ENCODE results near the gene GPC6. TPM values are rescaled to one million over a fixed set of nuclear protein-coding genes. Genes with fewer than 3 reads are reported as not detected.

Gene GPC6
- total RNA-seq, 3 donors from 2014 or later (not counting 1 experiment from before 2014, with no cell fraction given): not detected

GRCh38 chr13:94435604-94436226 lies 1209.1 kb downstream of the GPC6 start:
- H3K27me3 Mint-ChIP-seq (ENCODE audit: low read depth in 2 of 2): peaks cover 0 to 10% of the 10 kb centered on the region in 2 donors

GRCh38 chr13:94444826-94445225 lies 1218.2 kb downstream of the GPC6 start:
- intact Hi-C loops (cut with micrococcal nuclease): no loop called here
- ATAC-seq (no peak), DNase-seq (no peak)
- H3K9me3 ChIP-seq (ENCODE audit: control insufficient read depth, insufficient read depth, low read length): no peaks in the 10 kb centered on the region
- H3K36me3 ChIP-seq (ENCODE audit: control insufficient read depth, insufficient read depth, low read length): no peaks in the 10 kb centered on the region
- H3K4me1 ChIP-seq (ENCODE audit: control insufficient read depth, insufficient read depth, low read length): no peaks in the 10 kb centered on the region
- Mint-ChIP-seq H3K4me1 (no peaks in the 10 kb centered on the region), H3K36me3 (no peaks in the 10 kb centered on the region), H3K27me3 (ENCODE audit: low read depth in 2 of 2) (peaks cover 3 to 8% of the 10 kb centered on the region in 2 donors), H3K9me3 (no peaks in the 10 kb centered on the region), H3K27ac (no peak overlapping the region), H3K4me3 (no peak overlapping the region)
- H3K27me3 ChIP-seq (ENCODE audit: control insufficient read depth, insufficient read depth, low read length): no peaks in the 10 kb centered on the region
- H3K27ac ChIP-seq (ENCODE audit: low read length): no peak overlapping the region
- TF ChIP-seq CTCF (IDR thresholded peaks at IDR 0.05): no peak
- no peak overlapping the region for H3K4me3 ChIP-seq (ENCODE audit: low read length)

More at GRCh38 chr13:94435604-94436226, 1209.1 kb downstream of the GPC6 start:
- WGBS (ENCODE audit: insufficient coverage): 100% methylated on average over 1 of the region's 4 CpGs
- peak; percentile 56 for TF ChIP-seq CTCF (IDR thresholded peaks at IDR 0.05)
- Histone ChIP-seq H3K27me3 (ENCODE audit: control insufficient read depth, insufficient read depth, low read length) (no peaks in the 10 kb centered on the region), H3K36me3 (ENCODE audit: control insufficient read depth, insufficient read depth, low read length) (no peaks in the 10 kb centered on the region), H3K9me3 (ENCODE audit: control insufficient read depth, insufficient read depth, low read length) (no peaks in the 10 kb centered on the region), H3K4me1 (ENCODE audit: control insufficient read depth, insufficient read depth, low read length) (no peaks in the 10 kb centered on the region), H3K27ac (ENCODE audit: low read length) (no peak overlapping the region), H3K4me3 (ENCODE audit: low read length) (no peak overlapping the region)
- no peak overlapping the region for H3K4me3 Mint-ChIP-seq
- no peak overlapping the region for H3K27ac Mint-ChIP-seq
- no peaks in the 10 kb centered on the region for H3K9me3 Mint-ChIP-seq
- no peaks in the 10 kb centered on the region for H3K4me1 Mint-ChIP-seq
- ATAC-seq: peak in 2 of 3 donors; percentile 52 to 57
- DNase-seq: peak in 1 of 2 donors; percentile 66
- intact Hi-C loops (cut with micrococcal nuclease): loop anchor here (1.0 kb wide), 1 partner anchor 182 kb away; no protein-coding TSS in a partner anchor
- H3K36me3 Mint-ChIP-seq: no peaks in the 10 kb centered on the region

- H3K36me3 Mint-ChIP-seq: no peaks in the 10 kb centered on the region
- Histone ChIP-seq H3K9me3 (ENCODE audit: control insufficient read depth, insufficient read depth, low read length) (no peaks in the 10 kb centered on the region), H3K4me1 (ENCODE audit: control insufficient read depth, insufficient read depth, low read length) (no peaks in the 10 kb centered on the region), H3K36me3 (ENCODE audit: control insufficient read depth, insufficient read depth, low read length) (no peaks in the 10 kb centered on the region), H3K27ac (ENCODE audit: low read length) (no peak overlapping the region), H3K27me3 (ENCODE audit: control insufficient read depth, insufficient read depth, low read length) (no peaks in the 10 kb centered on the region), H3K4me3 (ENCODE audit: low read length) (no peak overlapping the region)
- no peak overlapping the region for H3K27ac Mint-ChIP-seq
- H3K27me3 Mint-ChIP-seq (ENCODE audit: low read depth in 2 of 2): peaks cover 6 to 15% of the 10 kb centered on the region in 2 donors
- H3K4me3 Mint-ChIP-seq: no peak overlapping the region
- H3K9me3 Mint-ChIP-seq: no peaks in the 10 kb centered on the region
- DNase-seq: no peak
- no peaks in the 10 kb centered on the region for H3K4me1 Mint-ChIP-seq
- TF ChIP-seq CTCF (IDR thresholded peaks at IDR 0.05): no peak
- intact Hi-C loops (cut with micrococcal nuclease): no loop called here
- no peak for ATAC-seq
Measured at GRCh38 chr13:94454334-94454733, 1227.7 kb downstream of the GPC6 start.

GRCh38 chr13:94454906-94455305 lies 1228.3 kb downstream of the GPC6 start:
- WGBS (ENCODE audit: insufficient coverage): no CpG with 5 or more reads among the region's 2 CpGs
- Mint-ChIP-seq H3K4me1 (no peaks in the 10 kb centered on the region), H3K9me3 (no peaks in the 10 kb centered on the region), H3K27me3 (ENCODE audit: low read depth in 2 of 2) (peaks cover 6 to 15% of the 10 kb centered on the region in 2 donors), H3K4me3 (no peak overlapping the region), H3K36me3 (no peaks in the 10 kb centered on the region), H3K27ac (no peak overlapping the region)
- no peak for ATAC-seq
- no peaks in the 10 kb centered on the region for H3K4me1 ChIP-seq (ENCODE audit: control insufficient read depth, insufficient read depth, low read length)
- no peaks in the 10 kb centered on the region for H3K27me3 ChIP-seq (ENCODE audit: control insufficient read depth, insufficient read depth, low read length)
- no peaks in the 10 kb centered on the region for H3K9me3 ChIP-seq (ENCODE audit: control insufficient read depth, insufficient read depth, low read length)
- no peak overlapping the region for H3K4me3 ChIP-seq (ENCODE audit: low read length)
- H3K27ac ChIP-seq (ENCODE audit: low read length): no peak overlapping the region
- no peaks in the 10 kb centered on the region for H3K36me3 ChIP-seq (ENCODE audit: control insufficient read depth, insufficient read depth, low read length)
- intact Hi-C loops (cut with micrococcal nuclease): no loop called here
- no peak for TF ChIP-seq CTCF (IDR thresholded peaks at IDR 0.05)
- DNase-seq: no peak

Data from natural killer cell (primary cell).